22Rv1 (cell line): Measurements from ENCODE around the gene TRPC1.
"Not testable (repeated sequence)": the region's sequence is repeated elsewhere in the genome, so short reads cannot be mapped to it uniquely, and the experiment has no call there.

Experiments
- H3K27ac ChIP-seq: fragments of 450-650 bp; 2 replicates; pipeline ENCODE4 v1.5.1; 2017
- CTCF ChIP-seq: fragments of 450-650 bp; IDR thresholded peaks from 2 replicates; pipeline ENCODE4 v1.5.1; 2017; ENCODE audit warnings: mild to moderate bottlenecking
- ZFX ChIP-seq: fragments of 450-650 bp; IDR thresholded peaks from 2 replicates; pipeline ENCODE4 v1.6.1; 2017; ENCODE audit warnings: antibody characterized with exemption, borderline replicate concordance

Gene TRPC1

GRCh38 chr3:142705198-142705597 is 18.6 kb upstream of the TRPC1 start:
- H3K27ac ChIP-seq: no peak overlapping the region
- TF ChIP-seq ZFX: no peak
- no peak for TF ChIP-seq CTCF

DNA sequence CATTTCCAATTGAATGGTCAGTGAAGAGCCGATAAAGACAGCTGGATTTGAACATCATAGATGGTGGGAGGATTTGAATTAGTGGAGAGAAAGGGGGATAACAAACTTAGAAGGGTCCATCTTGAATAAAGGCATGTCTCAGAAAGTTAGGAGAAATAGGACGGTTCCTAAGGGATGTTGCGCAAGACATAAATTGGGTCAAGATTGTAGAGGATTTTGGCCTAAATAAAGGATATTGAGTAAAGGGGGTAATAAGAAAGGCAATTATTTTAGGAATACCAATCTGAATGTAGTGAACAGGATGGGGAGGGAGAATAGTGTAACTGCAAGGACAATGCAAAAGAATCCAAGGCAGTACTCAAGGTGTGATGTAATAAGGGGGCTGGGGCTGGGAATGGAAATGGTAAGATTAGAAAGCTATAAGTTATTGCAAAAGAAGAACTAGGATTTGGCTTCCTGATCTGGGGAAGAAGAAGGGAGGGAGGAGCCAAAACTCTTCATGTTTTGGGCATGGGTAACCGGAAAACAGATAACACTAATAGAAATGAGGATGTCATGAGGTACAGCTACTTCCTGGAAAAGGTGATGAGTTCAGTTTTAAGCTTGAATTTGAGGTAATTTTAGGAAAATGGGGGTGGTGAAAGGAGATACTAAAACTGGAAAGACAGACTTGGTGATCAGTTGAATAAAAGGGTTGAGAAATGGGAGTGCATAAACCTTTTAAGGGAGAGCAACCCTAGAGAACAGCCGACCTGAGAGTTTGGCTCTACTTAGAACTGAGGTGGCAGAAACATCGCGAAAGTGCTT is 17.3 kb upstream of the TRPC1 start:
- H3K27ac ChIP-seq: no peak overlapping the region
- TF ChIP-seq ZFX (no peak), CTCF (no peak)

DNA sequence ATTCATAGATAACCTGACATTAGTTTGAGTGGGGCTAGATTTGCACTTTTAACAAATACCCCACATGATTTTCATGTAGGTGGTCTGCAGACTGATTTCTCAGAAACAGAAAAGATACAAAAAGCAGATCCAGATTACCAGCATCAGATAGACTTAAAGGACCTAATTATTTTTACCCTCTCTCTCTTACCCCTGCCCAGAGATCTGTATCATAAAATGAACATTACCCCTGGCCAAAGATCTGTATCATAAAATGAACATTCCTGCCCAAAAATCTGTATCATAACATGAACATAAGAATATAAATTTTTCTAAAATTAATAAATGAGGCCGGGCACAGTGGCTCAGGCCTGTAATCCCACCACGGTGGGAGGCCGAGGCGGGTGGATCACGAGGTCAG is 14.6 kb upstream of the TRPC1 start:
- no peak overlapping the region for H3K27ac ChIP-seq
- TF ChIP-seq CTCF: no peak
- no peak for TF ChIP-seq ZFX

DNA sequence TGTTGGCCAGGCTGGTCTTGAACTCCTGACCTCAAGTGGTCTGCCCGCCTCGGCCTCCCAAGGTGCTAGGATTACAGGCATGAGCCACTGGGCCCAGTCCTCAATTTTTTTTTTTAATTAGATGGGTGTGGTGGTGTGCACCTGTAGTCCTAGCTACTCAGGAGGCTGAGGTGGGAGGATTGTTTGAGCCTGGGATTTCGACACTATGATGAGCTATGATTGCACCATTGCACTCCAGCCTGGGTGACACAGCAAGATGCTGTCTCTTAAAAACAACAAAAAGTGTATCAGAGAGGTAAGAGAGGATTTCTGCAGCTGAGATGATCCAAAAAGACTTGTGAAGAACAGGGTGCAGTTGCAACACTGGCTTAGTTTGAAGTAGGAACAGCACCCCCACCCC is 9.0 kb upstream of the TRPC1 start:
- H3K27ac ChIP-seq: not testable (repeated sequence)

GRCh38 chr3:142716102-142716501 is 7.7 kb upstream of the TRPC1 start:
- no peak for TF ChIP-seq ZFX
- TF ChIP-seq CTCF: no peak
- H3K27ac ChIP-seq: no peak overlapping the region

GRCh38 chr3:142723665-142723967 is 218 bp upstream of the TRPC1 start:
- no peak for TF ChIP-seq CTCF
- no peak for TF ChIP-seq ZFX
- peak overlapping the region; percentile 69; the same call in 1 of the 2 replicates for H3K27ac ChIP-seq

DNA sequence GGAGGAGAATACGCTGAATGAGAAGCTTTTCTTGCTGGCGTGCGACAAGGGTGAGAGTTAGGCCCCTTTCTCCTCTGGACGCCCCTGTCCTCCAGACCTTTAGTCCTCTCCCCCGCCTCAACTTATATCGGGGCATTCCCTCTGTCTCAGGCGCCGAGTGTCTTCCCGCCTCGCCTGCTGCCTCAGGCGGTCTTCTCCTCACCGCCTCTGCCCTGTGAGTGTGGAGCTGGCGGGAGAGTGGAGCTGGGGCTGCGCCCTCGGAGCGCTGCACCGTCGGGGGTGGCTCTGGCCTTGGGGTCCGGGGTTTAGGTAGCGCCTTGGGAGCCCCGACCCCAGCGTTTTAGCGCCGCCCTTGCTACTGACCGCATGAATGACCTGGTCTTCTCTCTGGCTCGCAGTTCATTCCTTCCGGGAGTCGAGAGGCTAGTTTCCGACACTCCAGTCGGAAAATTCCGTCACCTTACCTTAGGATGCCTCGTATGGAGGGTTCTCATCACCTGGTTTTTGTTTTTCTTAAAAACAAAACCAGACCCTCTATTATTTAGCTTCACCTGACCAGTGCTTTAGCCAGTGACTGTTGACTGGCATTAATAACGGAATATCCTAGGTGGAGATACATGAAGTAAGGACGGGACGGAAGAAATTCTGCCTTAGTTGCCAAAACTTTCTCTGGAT is 985 bp downstream of the TRPC1 start:
- TF ChIP-seq ZFX (no peak), CTCF (peak; percentile 24; the same call in 1 of the 2 replicates)
- peak overlapping the region; percentile 69 for H3K27ac ChIP-seq
